PFSK-1 (cell line): ENCODE results near the gene TSPAN18.

Experiments used
- REST ChIP-seq, 2 experiments: IDR thresholded peaks; 2 replicates each; pipeline versions ENCODE4 v1.6.1 to v1.8.0; 2011 to 2012; ENCODE audit warnings: low read depth in 2 of 2, low read length in 2 of 2, control low read depth in 1 of 2, inconsistent platforms in 1 of 2, mild to moderate bottlenecking in 1 of 2, moderate library complexity in 1 of 2; ENCODE audit not compliant: insufficient read depth in 1 of 2
- TAF1 ChIP-seq: IDR thresholded peaks from 2 replicates; pipeline ENCODE4 v1.6.1; 2012; ENCODE audit warnings: low read length, control low read depth, borderline replicate concordance; ENCODE audit not compliant: insufficient read depth

DNA sequence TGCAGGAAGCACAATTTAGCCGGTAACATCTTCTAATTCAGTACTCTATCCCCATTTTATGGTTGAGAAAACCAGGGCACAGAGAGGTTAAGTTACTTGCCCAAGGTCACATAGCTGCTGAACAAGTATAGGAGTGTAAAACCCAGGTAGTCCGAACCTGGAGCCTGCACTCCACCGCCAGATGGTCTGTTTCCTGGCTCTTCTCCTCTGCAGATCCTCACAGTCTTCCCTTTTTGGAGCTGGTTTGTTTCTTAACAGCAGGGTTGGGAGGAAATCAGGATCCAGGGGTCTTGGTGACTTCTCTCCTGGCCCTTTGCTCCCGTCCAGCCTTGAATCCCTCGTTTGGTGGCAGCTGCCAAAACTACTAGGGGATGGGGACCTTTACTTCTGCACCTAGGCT, 12.0 kb downstream of the TSPAN18 start:
- TF ChIP-seq REST (IDR thresholded peaks at IDR 0.05; ENCODE audit: insufficient read depth in 1 of 2, low read depth in 2 of 2, low read length in 2 of 2) (no peak), TAF1 (no peak)
